ENCODE data around the gene TMEM175. TPM values are rescaled to one million over a fixed set of nuclear protein-coding genes. Genes with fewer than 3 reads are reported as not detected.
"Not testable (repeated sequence)": the region's sequence is repeated elsewhere in the genome, so short reads cannot be mapped to it uniquely, and the experiment has no call there.

TMEM175 gene
- total RNA-seq, 8 experiments from 2014 or later = 12.0 to 31.3 (median 27.3) TPM

GRCh38 chr4:925771-926500, 6.3 kb upstream of the TMEM175 start:
- no peak overlapping the region for H3K4me3 ChIP-seq
- in situ Hi-C loops (cut with MboI; ENCODE audit: low pct_unique_long_range_greater_than_20kb in 2 of 9, low sequenced_read_pairs in 9 of 9, unreplicated experiment in 9 of 9) = no loop called here
- 80 to 100% (median 88%) methylated on average over 1 to 2 of the region's 26 CpGs; no CpG with 5 or more reads in 6 of the 10 experiments for WGBS, 10 experiments
- no peak overlapping the region for H3K27ac ChIP-seq
- H3K4me1 ChIP-seq (replicated peaks in 1 of 2) = peaks cover 3 to 10% of the 10 kb centered on the region in 2 donors
- peak in 4 of 8 experiments; percentile 3 to 20 (median 9) for ATAC-seq (replicated peaks in 6 of 8)

DNA sequence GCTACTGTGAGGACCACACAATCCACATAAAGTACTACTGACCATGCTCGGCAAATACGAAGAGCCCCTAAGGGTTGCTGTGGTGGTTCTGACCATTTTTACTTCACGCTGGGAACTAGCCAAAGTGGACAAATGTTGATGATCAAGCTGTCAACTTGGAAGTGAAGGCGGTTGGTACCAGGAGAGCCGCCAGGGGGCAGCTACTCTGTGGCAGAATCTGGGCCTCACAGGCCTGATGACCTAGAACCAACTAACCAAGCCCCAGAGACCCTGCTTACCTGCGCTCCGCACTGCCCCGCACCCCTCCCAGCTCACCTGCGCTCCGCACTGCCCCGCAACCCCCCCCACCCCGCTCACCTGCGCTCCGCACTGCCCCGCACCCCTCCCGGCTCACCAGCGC, 5.7 kb upstream of the TMEM175 start:
- Histone ChIP-seq H3K4me1 (replicated peaks in 1 of 2) (peaks cover 6 to 13% of the 10 kb centered on the region in 2 donors), H3K27ac (no peak overlapping the region), H3K4me3 (no peak overlapping the region)
- ATAC-seq (replicated peaks in 6 of 8) = no peak
- in situ Hi-C loops (cut with MboI; ENCODE audit: low pct_unique_long_range_greater_than_20kb in 2 of 9, low sequenced_read_pairs in 9 of 9, unreplicated experiment in 9 of 9) = no loop called here
- WGBS, 10 experiments = 90 to 100% methylated on average over 1 to 2 of the region's 17 CpGs; no CpG with 5 or more reads in 8 of the 10 experiments

DNA sequence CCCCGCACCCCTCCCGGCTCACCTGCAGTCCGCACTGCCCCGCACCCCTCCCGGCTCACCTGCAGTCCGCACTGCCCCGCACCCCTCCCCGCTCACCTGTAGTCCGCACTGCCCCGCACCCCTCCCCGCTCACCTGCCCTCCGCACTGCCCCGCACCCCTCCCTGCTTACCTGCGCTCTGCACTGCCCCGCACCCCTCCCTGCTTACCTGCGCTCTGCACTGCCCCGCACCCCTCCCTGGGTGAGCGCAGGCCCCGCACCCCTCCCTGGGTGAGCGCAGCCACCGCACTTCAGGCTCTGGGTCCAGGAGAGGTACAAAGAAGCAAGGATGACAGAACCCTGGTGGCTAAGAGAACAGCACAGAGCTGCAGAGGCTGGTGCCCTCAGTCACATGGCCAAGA, 4.7 kb upstream of the TMEM175 start:
- H3K4me3 ChIP-seq; H3K27ac ChIP-seq; in situ Hi-C loops (cut with MboI; ENCODE audit: low pct_unique_long_range_greater_than_20kb in 2 of 9, low sequenced_read_pairs in 9 of 9, unreplicated experiment in 9 of 9); ATAC-seq (replicated peaks in 6 of 8): not testable (repeated sequence)
- H3K4me1 ChIP-seq (replicated peaks in 1 of 2) = peaks cover 6 to 13% of the 10 kb centered on the region in 2 donors
- no CpG with 5 or more reads among the region's 21 CpGs for WGBS, 10 experiments

DNA sequence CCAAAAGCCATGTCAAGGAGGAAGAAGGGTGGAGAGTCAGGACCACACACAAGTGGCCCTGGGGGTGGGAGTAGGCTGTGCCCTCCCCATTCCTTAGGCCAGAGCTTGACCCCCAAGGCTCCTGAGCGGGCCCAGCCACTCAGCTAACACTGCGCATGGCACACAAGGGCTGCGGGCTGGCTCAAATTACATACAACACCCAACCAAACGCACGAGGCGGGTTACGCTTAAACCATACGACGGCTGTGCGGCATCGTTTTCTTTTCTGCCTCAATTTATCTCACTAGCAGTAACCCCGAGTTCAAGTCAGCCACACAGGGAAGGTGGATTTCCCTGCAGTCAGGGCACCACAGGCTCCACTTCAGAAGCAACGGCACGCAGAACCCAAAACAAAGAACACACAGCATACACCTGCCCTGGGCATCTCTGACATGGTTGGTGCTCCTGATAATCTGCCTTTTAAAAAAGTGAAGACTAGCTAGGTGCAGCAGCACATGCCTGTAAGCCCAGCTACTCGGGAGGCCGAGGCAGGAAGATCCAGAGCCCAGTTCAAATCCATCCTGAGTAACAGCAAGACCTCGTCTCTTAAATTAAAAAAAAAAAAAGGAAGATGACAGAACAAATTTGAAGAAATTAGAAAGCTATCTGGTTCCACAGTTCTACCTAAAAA, 3.0 kb upstream of the TMEM175 start:
- H3K4me1 ChIP-seq (replicated peaks in 1 of 2) = peaks cover 10 to 21% of the 10 kb centered on the region in 2 donors
- ATAC-seq (replicated peaks in 6 of 8) = no peak
- no peak overlapping the region for H3K4me3 ChIP-seq
- 78 to 100% (median 92%) methylated on average over 1 to 8 of the region's 17 CpGs; no CpG with 5 or more reads in 2 of the 10 experiments for WGBS, 10 experiments
- H3K27ac ChIP-seq = no peak overlapping the region
- in situ Hi-C loops (cut with MboI; ENCODE audit: low pct_unique_long_range_greater_than_20kb in 2 of 9, low sequenced_read_pairs in 9 of 9, unreplicated experiment in 9 of 9) = no loop called here

DNA sequence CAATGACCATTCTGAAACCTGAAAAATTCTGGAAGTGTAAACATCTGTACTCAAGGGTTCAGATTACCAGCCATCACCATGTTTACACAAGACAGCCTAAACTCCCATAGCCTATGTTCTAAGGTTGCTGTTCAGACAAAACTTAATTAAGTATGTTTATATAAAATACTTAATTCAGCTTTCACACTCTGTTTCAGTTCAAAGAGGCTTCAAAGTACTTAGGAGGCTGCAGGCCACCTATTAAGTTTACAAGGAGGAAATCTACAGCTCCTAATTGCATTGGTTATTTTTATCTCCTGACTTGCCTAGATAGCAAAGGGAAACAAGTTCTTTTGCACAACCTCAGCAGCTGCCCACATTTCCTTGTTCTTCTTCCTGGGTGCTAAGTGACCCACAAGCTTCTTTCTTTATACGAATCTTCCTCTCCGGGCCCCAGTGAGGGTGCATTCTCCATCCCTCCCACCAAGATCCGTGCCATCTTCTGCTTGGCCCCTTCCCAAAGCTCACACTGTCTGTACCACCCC, 2.2 kb upstream of the TMEM175 start:
- Histone ChIP-seq H3K4me1 (replicated peaks in 1 of 2) (peaks cover 10 to 19% of the 10 kb centered on the region in 2 donors), H3K4me3 (peak overlapping the region in 2 of 5 donors; percentile 77 to 85), H3K27ac (no peak overlapping the region)
- no peak for ATAC-seq (replicated peaks in 6 of 8)
- in situ Hi-C loops (cut with MboI; ENCODE audit: low pct_unique_long_range_greater_than_20kb in 2 of 9, low sequenced_read_pairs in 9 of 9, unreplicated experiment in 9 of 9) = no loop called here
- WGBS, 10 experiments = 4 to 100% (median 33%) methylated on average over 1 to 3 of the region's 3 CpGs; no CpG with 5 or more reads in 2 of the 10 experiments

GRCh38 chr4:930827-931193, 1.4 kb upstream of the TMEM175 start:
- in situ Hi-C loops (cut with MboI; ENCODE audit: low pct_unique_long_range_greater_than_20kb in 2 of 9, low sequenced_read_pairs in 9 of 9, unreplicated experiment in 9 of 9) = no loop called here
- no peak overlapping the region for H3K27ac ChIP-seq
- peaks cover 10 to 18% of the 10 kb centered on the region in 2 donors for H3K4me1 ChIP-seq (replicated peaks in 1 of 2)
- WGBS, 10 experiments = 37 to 100% (median 77%) methylated on average over 1 to 7 of the region's 7 CpGs; no CpG with 5 or more reads in 2 of the 10 experiments
- no peak for ATAC-seq (replicated peaks in 6 of 8)
- H3K4me3 ChIP-seq = peak overlapping the region; percentile 72 to 86 (median 77)

- in situ Hi-C loops (cut with MboI; ENCODE audit: low pct_unique_long_range_greater_than_20kb in 2 of 9, low sequenced_read_pairs in 9 of 9, unreplicated experiment in 9 of 9) = no loop called here
- WGBS, 10 experiments = 0 to 20% (median 10%) methylated on average over 1 to 6 of the region's 31 CpGs; no CpG with 5 or more reads in 7 of the 10 experiments
- Histone ChIP-seq H3K4me3 (peak overlapping the region; percentile 72 to 86 (median 77)), H3K4me1 (replicated peaks in 1 of 2) (peaks cover 10 to 18% of the 10 kb centered on the region in 2 donors), H3K27ac (peak overlapping the region; percentile 72 to 89)
- peak in 4 of 8 experiments; percentile 0 to 12 (median 4) for ATAC-seq (replicated peaks in 6 of 8)
These were observed 883 bp upstream of the TMEM175 start for GRCh38 chr4:931194-931959.

GRCh38 chr4:932713-933070, 432 bp downstream of the TMEM175 start:
- Histone ChIP-seq H3K4me1 (replicated peaks in 1 of 2) (peaks cover 10 to 18% of the 10 kb centered on the region in 2 donors), H3K4me3 (peak overlapping the region; percentile 72 to 86 (median 77)), H3K27ac (peak overlapping the region; percentile 57 to 89)
- WGBS, 10 experiments = 0 to 33% (median 3%) methylated on average over 1 to 6 of the region's 11 CpGs; no CpG with 5 or more reads in 4 of the 10 experiments
- ATAC-seq (replicated peaks in 6 of 8) = peak; percentile 4 to 59 (median 48)
- in situ Hi-C loops (cut with MboI; ENCODE audit: low pct_unique_long_range_greater_than_20kb in 2 of 9, low sequenced_read_pairs in 9 of 9, unreplicated experiment in 9 of 9) = no loop called here

- ATAC-seq (replicated peaks in 6 of 8); H3K4me1 ChIP-seq (replicated peaks in 1 of 2); H3K27ac ChIP-seq; H3K4me3 ChIP-seq; in situ Hi-C loops (cut with MboI; ENCODE audit: low pct_unique_long_range_greater_than_20kb in 2 of 9, low sequenced_read_pairs in 9 of 9, unreplicated experiment in 9 of 9): not testable (repeated sequence)
- WGBS, 10 experiments = 33 to 100% (median 83%) methylated on average over 1 to 4 of the region's 4 CpGs; no CpG with 5 or more reads in 4 of the 10 experiments
These were observed 7.2 kb downstream of the TMEM175 start for GRCh38 chr4:939508-939907.

GRCh38 chr4:945274-946102, 13.2 kb downstream of the TMEM175 start:
- in situ Hi-C loops (cut with MboI; ENCODE audit: low pct_unique_long_range_greater_than_20kb in 2 of 9, low sequenced_read_pairs in 9 of 9, unreplicated experiment in 9 of 9) = no loop called here
- no peaks in the 10 kb centered on the region for H3K4me1 ChIP-seq (replicated peaks in 1 of 2)
- 7 to 33% (median 19%) methylated on average over 2 to 10 of the region's 28 CpGs; no CpG with 5 or more reads in 5 of the 10 experiments for WGBS, 10 experiments

GRCh38 chr4:946103-946450, 13.8 kb downstream of the TMEM175 start:
- no peak overlapping the region for H3K27ac ChIP-seq
- in situ Hi-C loops (cut with MboI; ENCODE audit: low pct_unique_long_range_greater_than_20kb in 2 of 9, low sequenced_read_pairs in 9 of 9, unreplicated experiment in 9 of 9) = no loop called here
- H3K4me3 ChIP-seq = no peak overlapping the region
- 20 to 68% (median 60%) methylated on average over 2 to 6 of the region's 9 CpGs; no CpG with 5 or more reads in 6 of the 10 experiments for WGBS, 10 experiments
- no peak for ATAC-seq (replicated peaks in 6 of 8)
- H3K4me1 ChIP-seq (replicated peaks in 1 of 2) = no peaks in the 10 kb centered on the region

More at GRCh38 chr4:945274-946102, 13.2 kb downstream of the TMEM175 start:
- ATAC-seq (replicated peaks in 6 of 8) = peak in 4 of 8 experiments; percentile 34 to 77 (median 44)
- no peak overlapping the region for H3K4me3 ChIP-seq
- H3K27ac ChIP-seq = no peak overlapping the region

All from motor neuron (in vitro differentiated cells).